Activated T-helper 1 cell treated with anti-CD3 and anti-CD28 coated beads, Interleukin-12 subunit alpha, Interleukin-12 subunit beta, Interleukin-2, Interleukin-4 antibody, amounts not matched to agents 30 ng/mL and 10 ng/mL and 1 ng/mL, durations not matched to agents 14 hours and 24 hours and 36 hours (primary cell): Measurements from ENCODE around the gene RPS5. TPM values are rescaled to one million over a fixed set of nuclear protein-coding genes. Genes with fewer than 3 reads are reported as not detected.
"Not testable (repeated sequence)": the region's sequence is repeated elsewhere in the genome, so short reads cannot be mapped to it uniquely, and the experiment has no call there.

Experiments
- DNase-seq: peaks from one replicate; pipeline ENCODE4 v3.0.0; 2021; ENCODE audit warnings: low spot score
- H3K27ac Mint-ChIP-seq: one replicate; pipeline ENCODE4 v1.8.0; 2021; ENCODE audit warnings: mild to moderate bottlenecking, mixed read lengths
- H3K27me3 Mint-ChIP-seq: one replicate; pipeline ENCODE4 v1.8.0; 2022; ENCODE audit warnings: mild to moderate bottlenecking, moderate library complexity, mixed read lengths; ENCODE audit not compliant: insufficient read depth
- H3K36me3 Mint-ChIP-seq: one replicate; pipeline ENCODE4 v1.8.0; 2021; ENCODE audit warnings: low read depth, mixed read lengths
- H3K4me1 Mint-ChIP-seq: one replicate; pipeline ENCODE4 v1.8.0; 2021; ENCODE audit warnings: low read depth, mixed read lengths
- H3K4me3 Mint-ChIP-seq: one replicate; pipeline ENCODE4 v1.8.0; 2021; ENCODE audit warnings: mild to moderate bottlenecking, moderate library complexity, mixed read lengths
- H3K9me3 Mint-ChIP-seq: one replicate; pipeline ENCODE4 v1.8.0; 2021; ENCODE audit warnings: mixed read lengths
- intact Hi-C: fragments of 100-400 bp; cut with micrococcal nuclease; formaldehyde crosslinking; loops from one replicate; pipeline ENCODE4 v1.15.1; 2024
- total RNA-seq: library from RNA; stranded (reverse); gene quantifications from 2 replicates; pipeline ENCODE4 v1.2.3, GENCODE V29; 2022

RPS5 gene
- total RNA-seq, 1 donor from 2014 or later, result 1,157 TPM

- Mint-ChIP-seq H3K4me3 (no peak overlapping the region), H3K4me1 (peaks cover 4% of the 10 kb centered on the region), H3K27ac (no peak overlapping the region), H3K27me3 (no peaks in the 10 kb centered on the region), H3K9me3 (no peaks in the 10 kb centered on the region), H3K36me3 (no peaks in the 10 kb centered on the region)
- no peak for DNase-seq
- intact Hi-C loops, result no loop called here
Observed at GRCh38 chr19:58366585-58367430, 20.3 kb upstream of the RPS5 start.

- Mint-ChIP-seq H3K27ac (no peak overlapping the region), H3K4me3 (no peak overlapping the region), H3K36me3 (no peaks in the 10 kb centered on the region), H3K9me3 (no peaks in the 10 kb centered on the region), H3K4me1 (no peaks in the 10 kb centered on the region), H3K27me3 (no peaks in the 10 kb centered on the region)
- intact Hi-C loops, result no loop called here
- DNase-seq, result no peak
Observed at GRCh38 chr19:58367698-58368454, 19.2 kb upstream of the RPS5 start.

GRCh38 chr19:58368561-58369360 lies 18.3 kb upstream of the RPS5 start:
- Mint-ChIP-seq H3K27ac (no peak overlapping the region), H3K27me3 (no peaks in the 10 kb centered on the region), H3K4me3 (no peak overlapping the region), H3K9me3 (no peaks in the 10 kb centered on the region), H3K36me3 (no peaks in the 10 kb centered on the region), H3K4me1 (no peaks in the 10 kb centered on the region)
- no peak for DNase-seq
- intact Hi-C loops, result no loop called here

GRCh38 chr19:58372311-58373133 lies 14.5 kb upstream of the RPS5 start:
- Mint-ChIP-seq H3K9me3 (no peaks in the 10 kb centered on the region), H3K4me3 (no peak overlapping the region), H3K27ac (no peak overlapping the region), H3K4me1 (no peaks in the 10 kb centered on the region), H3K36me3 (no peaks in the 10 kb centered on the region), H3K27me3 (no peaks in the 10 kb centered on the region)
- no peak for DNase-seq
- intact Hi-C loops, result no loop called here

GRCh38 chr19:58374200-58374599 lies 12.9 kb upstream of the RPS5 start:
- Mint-ChIP-seq H3K27me3 (no peaks in the 10 kb centered on the region), H3K36me3 (no peaks in the 10 kb centered on the region), H3K9me3 (no peaks in the 10 kb centered on the region), H3K4me3 (no peak overlapping the region), H3K4me1 (no peaks in the 10 kb centered on the region), H3K27ac (no peak overlapping the region)
- intact Hi-C loops, result no loop called here
- no peak for DNase-seq

GRCh38 chr19:58376724-58377123 lies 10.3 kb upstream of the RPS5 start:
- H3K27ac Mint-ChIP-seq, H3K36me3 Mint-ChIP-seq, H3K9me3 Mint-ChIP-seq, H3K4me1 Mint-ChIP-seq, DNase-seq, intact Hi-C loops, H3K27me3 Mint-ChIP-seq, H3K4me3 Mint-ChIP-seq: not testable (repeated sequence)

GRCh38 chr19:58379246-58379645 lies 7.8 kb upstream of the RPS5 start:
- intact Hi-C loops, result no loop called here
- peak overlapping the region; percentile 57 for H3K27ac Mint-ChIP-seq
- H3K4me3 Mint-ChIP-seq, result peak overlapping the region; percentile 87
- peaks cover 15% of the 10 kb centered on the region for H3K4me1 Mint-ChIP-seq
- H3K36me3 Mint-ChIP-seq, result peaks cover 2% of the 10 kb centered on the region
- DNase-seq, result no peak
- H3K27me3 Mint-ChIP-seq, result no peaks in the 10 kb centered on the region
- no peaks in the 10 kb centered on the region for H3K9me3 Mint-ChIP-seq

GRCh38 chr19:58380037-58380661 lies 6.9 kb upstream of the RPS5 start:
- no peak for DNase-seq
- peak overlapping the region; percentile 89 for H3K27ac Mint-ChIP-seq
- no peaks in the 10 kb centered on the region for H3K27me3 Mint-ChIP-seq
- no peaks in the 10 kb centered on the region for H3K9me3 Mint-ChIP-seq
- intact Hi-C loops, result loop anchor here (2.0 to 10.0 kb wide), 2 partner anchors 139 to 565 kb away; partner anchors contain the start of genes ZBTB45 and ZNF552
- H3K4me1 Mint-ChIP-seq, result peaks cover 15% of the 10 kb centered on the region
- H3K4me3 Mint-ChIP-seq, result peak overlapping the region; percentile 87
- H3K36me3 Mint-ChIP-seq, result peaks cover 2% of the 10 kb centered on the region

- H3K27ac Mint-ChIP-seq, result peak within 1 kb of the TSS; percentile 89
- intact Hi-C loops, result loop anchor here (1.0 to 10.0 kb wide), 17 partner anchors 19 to 566 kb away; partner anchors contain the start of genes CHMP2A, ERVK3-1, MZF1 and ZBTB45
- peak; percentile 98 for DNase-seq
- peaks cover 2% of the 10 kb centered on the region for H3K36me3 Mint-ChIP-seq
- peak within 1 kb of the TSS; percentile 87 for H3K4me3 Mint-ChIP-seq
- no peaks in the 10 kb centered on the region for H3K27me3 Mint-ChIP-seq
- peaks cover 22% of the 10 kb centered on the region for H3K4me1 Mint-ChIP-seq
- no peaks in the 10 kb centered on the region for H3K9me3 Mint-ChIP-seq
Observed at GRCh38 chr19:58380662-58381459, 6.2 kb upstream of the RPS5 start, which contains the start of gene ZNF837. ZNF837 (minus strand) TSS chr19:58381030; CDS start chr19:58369332, 11,698 bp downstream.

GRCh38 chr19:58381460-58382212 lies 5.4 kb upstream of the RPS5 start:
- H3K36me3 Mint-ChIP-seq, result peaks cover 2% of the 10 kb centered on the region
- H3K4me1 Mint-ChIP-seq, result peaks cover 22% of the 10 kb centered on the region
- H3K27me3 Mint-ChIP-seq, result no peaks in the 10 kb centered on the region
- peak overlapping the region; percentile 87 for H3K4me3 Mint-ChIP-seq
- H3K27ac Mint-ChIP-seq, result peak overlapping the region; percentile 89
- intact Hi-C loops, result loop anchor here (1.0 to 10.0 kb wide), 17 partner anchors 19 to 567 kb away; partner anchors contain the start of genes CHMP2A, ERVK3-1, MZF1 and ZBTB45
- no peaks in the 10 kb centered on the region for H3K9me3 Mint-ChIP-seq
- DNase-seq, result no peak
